Liver (tissue), 9 donors: ENCODE measurements around the gene MAP2K3. TPM values are rescaled to one million over a fixed set of nuclear protein-coding genes. Genes with fewer than 3 reads are reported as not detected.

Experiments
- DNase-seq: peaks from one replicate; pipeline ENCODE4 v3.0.0-alpha.2; 2017; ENCODE audit warnings: low spot score
- H3K27ac ChIP-seq, 2 donors: one replicate each; pipeline ENCODE4 v1.7.0; 2013; ENCODE audit warnings: inconsistent platforms in 2 of 2, low read length in 2 of 2, control low read depth in 1 of 2, low read depth in 1 of 2, mild to moderate bottlenecking in 1 of 2
- H3K27me3 ChIP-seq, 4 donors: one replicate each; pipeline versions ENCODE4 v1.6.1 to v1.7.0; 2013; ENCODE audit warnings: low read length in 3 of 4, inconsistent platforms in 1 of 4, mild to moderate bottlenecking in 1 of 4, moderate library complexity in 1 of 4; ENCODE audit not compliant: control insufficient read depth in 4 of 4, insufficient read depth in 4 of 4
- H3K36me3 ChIP-seq, 4 donors: one replicate each; pipeline versions ENCODE4 v1.6.1 to v1.7.0; 2013; ENCODE audit warnings: low read length in 3 of 4, mild to moderate bottlenecking in 3 of 4, low read depth in 1 of 4, moderate library complexity in 1 of 4; ENCODE audit not compliant: control insufficient read depth in 4 of 4, insufficient read depth in 3 of 4
- H3K4me1 ChIP-seq, 4 donors: one replicate each; pipeline versions ENCODE4 v1.6.1 to v1.7.0; 2013; ENCODE audit warnings: low read length in 3 of 4, mild to moderate bottlenecking in 3 of 4, moderate library complexity in 1 of 4; ENCODE audit not compliant: control insufficient read depth in 4 of 4, insufficient read depth in 4 of 4
- H3K4me3 ChIP-seq, 3 donors: one replicate each; pipeline versions ENCODE4 v1.6.1 to v1.7.0; 2013; ENCODE audit warnings: low read length in 3 of 3, control low read depth in 1 of 3, low read depth in 1 of 3, mild to moderate bottlenecking in 1 of 3
- H3K9ac ChIP-seq, 2 donors: one replicate each; pipeline ENCODE4 v1.7.0; 2013; ENCODE audit warnings: low read length in 2 of 2, mild to moderate bottlenecking in 2 of 2, moderate library complexity in 2 of 2, control low read depth in 1 of 2, low read depth in 1 of 2
- H3K9me3 ChIP-seq, 4 donors: one replicate each; pipeline versions ENCODE4 v1.6.1 to v1.7.0; 2013; ENCODE audit warnings: low read length in 3 of 4; ENCODE audit not compliant: control insufficient read depth in 4 of 4
- EGR1 ChIP-seq, 2 donors: IDR thresholded peaks; 2 replicates each; pipeline ENCODE4 v1.6.1; 2016 to 2018; ENCODE audit warnings: antibody characterized with exemption in 2 of 2, low read depth in 2 of 2
- FOXA1 ChIP-seq: IDR thresholded peaks from 2 replicates; pipeline ENCODE4 v1.6.1; 2016; ENCODE audit warnings: antibody characterized with exemption
- FOXA2 ChIP-seq: IDR thresholded peaks from 2 replicates; pipeline ENCODE4 v1.6.1; 2016; ENCODE audit warnings: antibody characterized with exemption
- HNF4A ChIP-seq, 2 donors: conservative IDR thresholded peaks; 2 replicates each; pipeline ENCODE4 v1.6.1; 2016; ENCODE audit warnings: antibody characterized with exemption in 2 of 2, mild to moderate bottlenecking in 2 of 2
- HNF4G ChIP-seq: IDR thresholded peaks from 2 replicates; pipeline ENCODE4 v1.6.1; 2016; ENCODE audit warnings: antibody characterized with exemption
- JUND ChIP-seq, 2 donors: IDR thresholded peaks; 2 replicates each; pipeline ENCODE4 v1.6.1; 2016; ENCODE audit warnings: antibody characterized with exemption in 2 of 2
- NR2F2 ChIP-seq: IDR thresholded peaks from 2 replicates; pipeline ENCODE4 v1.6.1; 2016; ENCODE audit warnings: antibody characterized with exemption
- RAD21 ChIP-seq, 2 donors: IDR thresholded peaks; 2 replicates each; pipeline ENCODE4 v1.6.1; 2016; ENCODE audit warnings: antibody characterized with exemption in 2 of 2, mild to moderate bottlenecking in 2 of 2
- RXRA ChIP-seq, 2 donors: IDR thresholded peaks; 2 replicates each; pipeline ENCODE4 v1.6.1; 2017 to 2018; ENCODE audit warnings: antibody characterized with exemption in 2 of 2, mild to moderate bottlenecking in 1 of 2
- SP1 ChIP-seq: IDR thresholded peaks from 2 replicates; pipeline ENCODE4 v1.6.1; 2018; ENCODE audit warnings: antibody characterized with exemption, mild to moderate bottlenecking
- TAF1 ChIP-seq: conservative IDR thresholded peaks from 2 replicates; pipeline ENCODE4 v1.6.1; 2016; ENCODE audit warnings: antibody characterized with exemption, mild to moderate bottlenecking
- WGBS: extraction: QIAGEN DNeasy Blood & Tissue Kit; methylation state at CpG from one replicate; pipeline ENCODE4 v1.1.7; 2013; 5-methylcytosine and 5-hydroxymethylcytosine counted together
- polyA plus RNA-seq, 2 donors: library from polyadenylated mRNA; stranded (reverse) in 1 of 2; unstranded in 1 of 2; fragments of 200-250 nt in 1 of 2; fragments of >200 nt in 1 of 2; fragmentation: Nextera tagmentation in 1 of 2; extraction: Ambion mirVana in 1 of 2; gene quantifications; one replicate each; pipeline versions ENCODE4 v1.2.1 to v1.2.3, GENCODE V29; 2013 to 2015
- total RNA-seq, 2 donors: library from RNA; depleted of rRNA; stranded (reverse); fragments of >200 nt; gene quantifications; one replicate each; pipeline ENCODE4 v1.2.3, GENCODE V29; 2014
- TF ChIP-seq, protein P1 (sequence below): fragments of 150-350 bp; IDR thresholded peaks from 2 replicates; pipeline ENCODE4 v1.5.1; 2017; ENCODE audit warnings: improper control_type of control experiment, low read depth, low read length; ENCODE audit not compliant: missing input control
- TF ChIP-seq, protein P2 (sequence below): IDR thresholded peaks from 2 replicates; pipeline ENCODE4 v1.6.1; 2016; ENCODE audit warnings: antibody characterized with exemption
- TF ChIP-seq, protein P3 (sequence below): IDR thresholded peaks from 2 replicates; pipeline ENCODE4 v1.6.1; 2016; ENCODE audit warnings: antibody characterized with exemption, mild to moderate bottlenecking
- TF ChIP-seq, protein P4 (sequence below): IDR thresholded peaks from 2 replicates; pipeline ENCODE4 v1.6.1; 2016; ENCODE audit warnings: antibody characterized with exemption
- donor health status: healthy.
- donor health status: healthy.
- donor health status: healthy.
- donor health status: healthy.
- donor health status: healthy.

The MAP2K3 gene
- total and polyA plus RNA-seq, 4 donors = 21.6 to 88.4 (median 30.5) TPM

DNA sequence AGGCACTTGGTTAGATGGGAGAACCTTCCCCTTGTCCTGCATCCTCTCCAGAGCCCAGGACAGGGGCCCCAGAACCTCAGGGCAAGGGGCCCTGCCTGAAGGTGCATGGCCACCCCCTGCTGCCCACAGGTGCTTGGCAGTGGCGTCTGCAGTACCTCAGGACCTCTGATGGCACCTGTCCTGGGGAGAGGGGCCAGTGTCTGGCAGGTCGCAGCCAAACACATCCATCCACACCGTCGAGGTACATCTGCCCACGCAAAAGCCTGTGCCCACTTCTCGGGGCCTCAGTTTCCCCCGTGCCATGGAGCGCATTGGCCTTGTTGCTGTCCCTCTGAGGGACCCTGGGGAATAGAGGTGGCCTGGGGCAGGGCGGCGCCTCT is 9.3 kb downstream of the MAP2K3 start (continued):
- TF ChIP-seq, protein P1, sequence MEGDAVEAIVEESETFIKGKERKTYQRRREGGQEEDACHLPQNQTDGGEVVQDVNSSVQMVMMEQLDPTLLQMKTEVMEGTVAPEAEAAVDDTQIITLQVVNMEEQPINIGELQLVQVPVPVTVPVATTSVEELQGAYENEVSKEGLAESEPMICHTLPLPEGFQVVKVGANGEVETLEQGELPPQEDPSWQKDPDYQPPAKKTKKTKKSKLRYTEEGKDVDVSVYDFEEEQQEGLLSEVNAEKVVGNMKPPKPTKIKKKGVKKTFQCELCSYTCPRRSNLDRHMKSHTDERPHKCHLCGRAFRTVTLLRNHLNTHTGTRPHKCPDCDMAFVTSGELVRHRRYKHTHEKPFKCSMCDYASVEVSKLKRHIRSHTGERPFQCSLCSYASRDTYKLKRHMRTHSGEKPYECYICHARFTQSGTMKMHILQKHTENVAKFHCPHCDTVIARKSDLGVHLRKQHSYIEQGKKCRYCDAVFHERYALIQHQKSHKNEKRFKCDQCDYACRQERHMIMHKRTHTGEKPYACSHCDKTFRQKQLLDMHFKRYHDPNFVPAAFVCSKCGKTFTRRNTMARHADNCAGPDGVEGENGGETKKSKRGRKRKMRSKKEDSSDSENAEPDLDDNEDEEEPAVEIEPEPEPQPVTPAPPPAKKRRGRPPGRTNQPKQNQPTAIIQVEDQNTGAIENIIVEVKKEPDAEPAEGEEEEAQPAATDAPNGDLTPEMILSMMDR = no peak
- TF ChIP-seq, protein P2, sequence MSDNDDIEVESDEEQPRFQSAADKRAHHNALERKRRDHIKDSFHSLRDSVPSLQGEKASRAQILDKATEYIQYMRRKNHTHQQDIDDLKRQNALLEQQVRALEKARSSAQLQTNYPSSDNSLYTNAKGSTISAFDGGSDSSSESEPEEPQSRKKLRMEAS = no peak

DNA sequence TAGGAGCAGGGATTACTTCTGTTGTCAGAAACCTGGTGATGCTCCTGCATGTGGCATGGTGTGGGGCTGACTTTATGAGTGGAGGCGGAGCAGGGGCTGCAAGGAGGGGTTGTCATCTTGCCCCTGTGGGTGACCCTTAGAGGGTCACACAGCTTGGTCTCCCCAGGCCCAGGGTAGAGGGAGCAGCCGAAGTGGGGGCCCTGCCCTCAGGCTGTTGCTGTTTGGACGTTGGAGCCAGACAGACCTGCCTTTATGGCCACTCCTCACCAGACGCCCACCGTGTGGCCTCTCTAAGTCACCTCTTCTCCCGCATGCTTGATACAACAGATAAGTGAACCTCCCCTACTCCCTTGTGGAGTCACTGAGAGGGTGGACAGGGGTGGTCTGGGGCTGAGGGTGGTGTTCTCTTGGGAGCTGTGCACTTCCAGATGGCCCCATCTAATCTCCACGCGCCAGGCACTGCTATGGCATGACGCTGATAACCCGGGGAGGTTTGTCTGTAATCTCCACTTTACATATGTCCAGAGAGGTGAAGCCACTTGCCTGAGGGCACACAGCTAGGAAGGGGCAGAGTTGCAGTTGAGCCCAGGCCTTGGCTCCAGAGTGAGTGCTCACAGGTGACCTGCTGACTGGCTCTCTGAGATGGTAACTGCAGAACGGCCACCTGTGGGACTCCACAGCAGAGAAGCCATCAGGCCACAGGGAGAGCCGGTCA is 10.0 kb downstream of the MAP2K3 start:
- Histone ChIP-seq H3K36me3 (peaks cover 0 to 19% (median 8%) of the 10 kb centered on the region in 4 donors), H3K27ac (no peak overlapping the region), H3K4me3 (no peak overlapping the region), H3K4me1 (peaks cover 3 to 23% (median 8%) of the 10 kb centered on the region in 4 donors), H3K9ac (no peak overlapping the region), H3K9me3 (no peaks in the 10 kb centered on the region), H3K27me3 (no peaks in the 10 kb centered on the region)
- TF ChIP-seq NR2F2 (no peak), HNF4G (no peak), RXRA (IDR thresholded peaks at IDR 0.05) (no peak), EGR1 (IDR thresholded peaks at IDR 0.05; ENCODE audit: low read depth in 2 of 2) (no peak), RAD21 (IDR thresholded peaks at IDR 0.05) (no peak), HNF4A (conservative IDR thresholded peaks at IDR 0.05) (no peak), FOXA2 (no peak), TAF1 (no peak), FOXA1 (no peak), SP1 (no peak), JUND (IDR thresholded peaks at IDR 0.05) (no peak)
- TF ChIP-seq, protein P2 = no peak
- TF ChIP-seq, protein P3, sequence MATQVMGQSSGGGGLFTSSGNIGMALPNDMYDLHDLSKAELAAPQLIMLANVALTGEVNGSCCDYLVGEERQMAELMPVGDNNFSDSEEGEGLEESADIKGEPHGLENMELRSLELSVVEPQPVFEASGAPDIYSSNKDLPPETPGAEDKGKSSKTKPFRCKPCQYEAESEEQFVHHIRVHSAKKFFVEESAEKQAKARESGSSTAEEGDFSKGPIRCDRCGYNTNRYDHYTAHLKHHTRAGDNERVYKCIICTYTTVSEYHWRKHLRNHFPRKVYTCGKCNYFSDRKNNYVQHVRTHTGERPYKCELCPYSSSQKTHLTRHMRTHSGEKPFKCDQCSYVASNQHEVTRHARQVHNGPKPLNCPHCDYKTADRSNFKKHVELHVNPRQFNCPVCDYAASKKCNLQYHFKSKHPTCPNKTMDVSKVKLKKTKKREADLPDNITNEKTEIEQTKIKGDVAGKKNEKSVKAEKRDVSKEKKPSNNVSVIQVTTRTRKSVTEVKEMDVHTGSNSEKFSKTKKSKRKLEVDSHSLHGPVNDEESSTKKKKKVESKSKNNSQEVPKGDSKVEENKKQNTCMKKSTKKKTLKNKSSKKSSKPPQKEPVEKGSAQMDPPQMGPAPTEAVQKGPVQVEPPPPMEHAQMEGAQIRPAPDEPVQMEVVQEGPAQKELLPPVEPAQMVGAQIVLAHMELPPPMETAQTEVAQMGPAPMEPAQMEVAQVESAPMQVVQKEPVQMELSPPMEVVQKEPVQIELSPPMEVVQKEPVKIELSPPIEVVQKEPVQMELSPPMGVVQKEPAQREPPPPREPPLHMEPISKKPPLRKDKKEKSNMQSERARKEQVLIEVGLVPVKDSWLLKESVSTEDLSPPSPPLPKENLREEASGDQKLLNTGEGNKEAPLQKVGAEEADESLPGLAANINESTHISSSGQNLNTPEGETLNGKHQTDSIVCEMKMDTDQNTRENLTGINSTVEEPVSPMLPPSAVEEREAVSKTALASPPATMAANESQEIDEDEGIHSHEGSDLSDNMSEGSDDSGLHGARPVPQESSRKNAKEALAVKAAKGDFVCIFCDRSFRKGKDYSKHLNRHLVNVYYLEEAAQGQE = no peak
- TF ChIP-seq, protein P1 = no peak
- TF ChIP-seq, protein P4, sequence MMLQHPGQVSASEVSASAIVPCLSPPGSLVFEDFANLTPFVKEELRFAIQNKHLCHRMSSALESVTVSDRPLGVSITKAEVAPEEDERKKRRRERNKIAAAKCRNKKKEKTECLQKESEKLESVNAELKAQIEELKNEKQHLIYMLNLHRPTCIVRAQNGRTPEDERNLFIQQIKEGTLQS = no peak
- WGBS = 73% methylated on average over 12 of the region's 12 CpGs
- peak; percentile 86 for DNase-seq
